ENCODE data around the gene FLNB.

FLNB gene

GRCh38 chr3:58072052-58072762 is 64.0 kb downstream of the FLNB start:
- TF ChIP-seq POLR2AphosphoS5 (IDR thresholded peaks at IDR 0.05; ENCODE audit: low read depth, low read length): no peak
- TF ChIP-seq SIN3A (IDR thresholded peaks at IDR 0.05; ENCODE audit: borderline replicate concordance, insufficient read depth, low read length): no peak
- TF ChIP-seq FOXP2 (optimal IDR thresholded peaks at IDR 0.05; ENCODE audit: borderline replicate concordance, extremely low read depth, extremely low read length, insufficient read depth): no peak
- no peak for TF ChIP-seq TAF1 (IDR thresholded peaks at IDR 0.05; ENCODE audit: borderline replicate concordance, insufficient read depth, low read length)
- no peak for TF ChIP-seq REST (IDR thresholded peaks at IDR 0.05; ENCODE audit: insufficient read depth in 1 of 2, low read depth in 2 of 2, low read length in 2 of 2)

- TF ChIP-seq POLR2AphosphoS5 (IDR thresholded peaks at IDR 0.05; ENCODE audit: low read depth, low read length) (no peak), TAF1 (IDR thresholded peaks at IDR 0.05; ENCODE audit: borderline replicate concordance, insufficient read depth, low read length) (no peak), FOXP2 (optimal IDR thresholded peaks at IDR 0.05; ENCODE audit: borderline replicate concordance, extremely low read depth, extremely low read length, insufficient read depth) (no peak), SIN3A (IDR thresholded peaks at IDR 0.05; ENCODE audit: borderline replicate concordance, insufficient read depth, low read length) (no peak)
Measured at GRCh38 chr3:58072763-58073130, 64.5 kb downstream of the FLNB start.

GRCh38 chr3:58073301-58074108 is 65.3 kb downstream of the FLNB start:
- TF ChIP-seq REST (IDR thresholded peaks at IDR 0.05; ENCODE audit: insufficient read depth in 1 of 2, low read depth in 2 of 2, low read length in 2 of 2): no peak
- no peak for TF ChIP-seq SIN3A (IDR thresholded peaks at IDR 0.05; ENCODE audit: borderline replicate concordance, insufficient read depth, low read length)
- TF ChIP-seq TAF1 (IDR thresholded peaks at IDR 0.05; ENCODE audit: borderline replicate concordance, insufficient read depth, low read length): no peak
- TF ChIP-seq POLR2AphosphoS5 (IDR thresholded peaks at IDR 0.05; ENCODE audit: low read depth, low read length): no peak
- TF ChIP-seq FOXP2 (optimal IDR thresholded peaks at IDR 0.05; ENCODE audit: borderline replicate concordance, extremely low read depth, extremely low read length, insufficient read depth): no peak

GRCh38 chr3:58074116-58074715 is 66.0 kb downstream of the FLNB start:
- TF ChIP-seq TAF1 (IDR thresholded peaks at IDR 0.05; ENCODE audit: borderline replicate concordance, insufficient read depth, low read length) (no peak), SIN3A (IDR thresholded peaks at IDR 0.05; ENCODE audit: borderline replicate concordance, insufficient read depth, low read length) (no peak), FOXP2 (optimal IDR thresholded peaks at IDR 0.05; ENCODE audit: borderline replicate concordance, extremely low read depth, extremely low read length, insufficient read depth) (no peak), REST (IDR thresholded peaks at IDR 0.05; ENCODE audit: insufficient read depth in 1 of 2, low read depth in 2 of 2, low read length in 2 of 2) (no peak), POLR2AphosphoS5 (IDR thresholded peaks at IDR 0.05; ENCODE audit: low read depth, low read length) (no peak)

- TF ChIP-seq TAF1 (IDR thresholded peaks at IDR 0.05; ENCODE audit: borderline replicate concordance, insufficient read depth, low read length): no peak
- no peak for TF ChIP-seq SIN3A (IDR thresholded peaks at IDR 0.05; ENCODE audit: borderline replicate concordance, insufficient read depth, low read length)
- no peak for TF ChIP-seq POLR2AphosphoS5 (IDR thresholded peaks at IDR 0.05; ENCODE audit: low read depth, low read length)
- no peak for TF ChIP-seq REST (IDR thresholded peaks at IDR 0.05; ENCODE audit: insufficient read depth in 1 of 2, low read depth in 2 of 2, low read length in 2 of 2)
- TF ChIP-seq FOXP2 (optimal IDR thresholded peaks at IDR 0.05; ENCODE audit: borderline replicate concordance, extremely low read depth, extremely low read length, insufficient read depth): no peak
Measured at GRCh38 chr3:58074997-58075396, 66.8 kb downstream of the FLNB start.

Data from PFSK-1 (cell line).